Measurements from ENCODE around the gene SCAMP4. TPM values are rescaled to one million over a fixed set of nuclear protein-coding genes. Genes with fewer than 3 reads are reported as not detected.

SCAMP4 gene
- total RNA-seq, 1 experiment from 2014 or later, result 63.3 TPM

DNA sequence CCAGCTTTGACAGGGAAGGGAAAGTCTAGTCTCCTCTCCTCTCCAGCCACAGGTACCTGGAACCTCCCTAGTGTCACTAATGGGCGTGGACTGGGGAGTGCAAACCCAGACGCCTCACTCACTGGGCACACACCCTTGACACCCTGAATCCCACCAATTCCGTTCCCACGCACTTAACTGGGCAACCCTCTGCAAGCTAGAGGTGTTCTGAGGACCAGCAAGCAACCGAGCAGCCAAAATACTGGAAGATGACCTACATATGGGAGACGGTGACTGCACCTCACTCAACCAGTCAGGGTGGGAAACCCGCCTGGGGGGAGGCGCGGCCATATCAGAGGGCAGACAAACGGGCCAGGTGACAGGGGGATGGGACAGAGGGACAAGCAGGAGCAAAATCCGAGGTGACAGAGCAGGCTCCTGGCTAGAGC lies 20.9 kb upstream of the SCAMP4 start:
- no peak overlapping the region for H2AFZ ChIP-seq (ENCODE audit: low read depth, low read length, poor library complexity, severe bottlenecking)
- no peak for TF ChIP-seq POLR2A (IDR thresholded peaks at IDR 0.05; ENCODE audit: borderline replicate concordance, extremely low read depth, insufficient read depth, insufficient read length)
- TF ChIP-seq JUND (IDR thresholded peaks at IDR 0.05), result no peak
- no peak for TF ChIP-seq ELF1 (IDR thresholded peaks at IDR 0.05; ENCODE audit: borderline replicate concordance, low read depth)
- TF ChIP-seq POLR2AphosphoS5 (IDR thresholded peaks at IDR 0.05; ENCODE audit: low read depth, low read length), result no peak
- TF ChIP-seq TCF7L2 (IDR thresholded peaks at IDR 0.05; ENCODE audit: borderline replicate concordance, extremely low read depth, insufficient read depth, insufficient read length), result no peak
- TF ChIP-seq SP1 (IDR thresholded peaks at IDR 0.05; ENCODE audit: low read depth), result no peak
- no peaks in the 10 kb centered on the region for H3K9me3 ChIP-seq (ENCODE audit: control insufficient read depth in 1 of 2, insufficient read depth in 1 of 2, low read depth in 1 of 2, low read length in 2 of 2)
- peaks cover 10 to 30% of the 10 kb centered on the region in 2 experiments; a peak in 3 of 4 replicates for H3K4me1 ChIP-seq (ENCODE audit: control insufficient read depth in 1 of 2, insufficient read depth in 2 of 2, low read length in 2 of 2)
- RAD21 ChIA-PET (ENCODE audit: low non-redundant PET in 1 of 2, low total read pairs in 2 of 2, uncharacterized antibody in 2 of 2, unreplicated experiment in 2 of 2), result no interaction called here
- no TSS peak for BruUV-seq (replicated peaks)
- no peak for DNase-seq (ENCODE audit: low read depth, low spot score)
- no peaks in the 10 kb centered on the region for H4K20me1 ChIP-seq (ENCODE audit: insufficient read depth)
- intact Hi-C loops (cut with micrococcal nuclease), result no loop called here
- no peaks in the 10 kb centered on the region for H3K27me3 ChIP-seq (ENCODE audit: insufficient read depth, low read length)
- peak overlapping the region; percentile 94 to 97 for H3K4me3 ChIP-seq (replicated peaks in 1 of 2; ENCODE audit: low read depth in 1 of 2, low read length in 2 of 2)
- peak overlapping the region; percentile 94 for H3K9ac ChIP-seq (ENCODE audit: low read length)
- no peaks in the 10 kb centered on the region for H3K36me3 ChIP-seq (ENCODE audit: control insufficient read depth in 1 of 2, insufficient read depth in 2 of 2, low read length in 2 of 2)
- ATAC-seq, result peak; percentile 24; the same call in 1 of the 2 replicates
- H3K79me2 ChIP-seq (ENCODE audit: insufficient read depth, low read length), result peaks cover 44% of the 10 kb centered on the region
- POLR2A ChIA-PET, result no interaction called here
- H3K9me2 ChIP-seq (ENCODE audit: insufficient read depth), result no peaks in the 10 kb centered on the region
- peak overlapping the region; percentile 94 for H3K4me2 ChIP-seq (ENCODE audit: low read length)
- CTCF ChIA-PET, result no interaction called here
- H3K27ac ChIP-seq (ENCODE audit: low read depth, low read length), result peak overlapping the region; percentile 49; the same call in 1 of the 2 replicates

- Histone ChIP-seq H3K9ac (ENCODE audit: low read length) (peak overlapping the region; percentile 94), H3K79me2 (ENCODE audit: insufficient read depth, low read length) (peaks cover 44% of the 10 kb centered on the region), H3K4me1 (ENCODE audit: control insufficient read depth in 1 of 2, insufficient read depth in 2 of 2, low read length in 2 of 2) (peaks cover 10 to 30% of the 10 kb centered on the region in 2 experiments; a peak in 3 of 4 replicates), H3K9me3 (ENCODE audit: control insufficient read depth in 1 of 2, insufficient read depth in 1 of 2, low read depth in 1 of 2, low read length in 2 of 2) (no peaks in the 10 kb centered on the region), H3K27me3 (ENCODE audit: insufficient read depth, low read length) (no peaks in the 10 kb centered on the region), H3K4me2 (ENCODE audit: low read length) (peak overlapping the region; percentile 94), H3K4me3 (replicated peaks in 1 of 2; ENCODE audit: low read depth in 1 of 2, low read length in 2 of 2) (peak overlapping the region; percentile 94 to 97), H4K20me1 (ENCODE audit: insufficient read depth) (no peaks in the 10 kb centered on the region), H3K27ac (ENCODE audit: low read depth, low read length) (peak overlapping the region; percentile 49), H2AFZ (ENCODE audit: low read depth, low read length, poor library complexity, severe bottlenecking) (no peak overlapping the region), H3K9me2 (ENCODE audit: insufficient read depth) (no peaks in the 10 kb centered on the region), H3K36me3 (ENCODE audit: control insufficient read depth in 1 of 2, insufficient read depth in 2 of 2, low read length in 2 of 2) (no peaks in the 10 kb centered on the region)
- RAD21 ChIA-PET (ENCODE audit: low non-redundant PET in 1 of 2, low total read pairs in 2 of 2, uncharacterized antibody in 2 of 2, unreplicated experiment in 2 of 2), result no interaction called here
- TF ChIP-seq, protein P1, sequence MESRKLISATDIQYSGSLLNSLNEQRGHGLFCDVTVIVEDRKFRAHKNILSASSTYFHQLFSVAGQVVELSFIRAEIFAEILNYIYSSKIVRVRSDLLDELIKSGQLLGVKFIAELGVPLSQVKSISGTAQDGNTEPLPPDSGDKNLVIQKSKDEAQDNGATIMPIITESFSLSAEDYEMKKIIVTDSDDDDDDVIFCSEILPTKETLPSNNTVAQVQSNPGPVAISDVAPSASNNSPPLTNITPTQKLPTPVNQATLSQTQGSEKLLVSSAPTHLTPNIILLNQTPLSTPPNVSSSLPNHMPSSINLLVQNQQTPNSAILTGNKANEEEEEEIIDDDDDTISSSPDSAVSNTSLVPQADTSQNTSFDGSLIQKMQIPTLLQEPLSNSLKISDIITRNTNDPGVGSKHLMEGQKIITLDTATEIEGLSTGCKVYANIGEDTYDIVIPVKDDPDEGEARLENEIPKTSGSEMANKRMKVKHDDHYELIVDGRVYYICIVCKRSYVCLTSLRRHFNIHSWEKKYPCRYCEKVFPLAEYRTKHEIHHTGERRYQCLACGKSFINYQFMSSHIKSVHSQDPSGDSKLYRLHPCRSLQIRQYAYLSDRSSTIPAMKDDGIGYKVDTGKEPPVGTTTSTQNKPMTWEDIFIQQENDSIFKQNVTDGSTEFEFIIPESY (IDR thresholded peaks at IDR 0.05; ENCODE audit: extremely low read depth, insufficient replicate concordance, low read length), result no peak
- peak; percentile 78; the same call in 1 of the 2 replicates for TF ChIP-seq ZFX (IDR thresholded peaks at IDR 0.05)
- POLR2A ChIA-PET, result no interaction called here
- intact Hi-C loops (cut with micrococcal nuclease), result no loop called here
- ATAC-seq (peak; percentile 37), DNase-seq (ENCODE audit: low read depth, low spot score) (no peak)
- BruUV-seq (replicated peaks), result no TSS peak
- CTCF ChIA-PET, result interaction anchor here (1.1 kb wide), 1 partner anchor 20 kb away, joined by 5 read pairs; no protein-coding TSS in a partner anchor
These were observed 20.4 kb upstream of the SCAMP4 start for GRCh38 chr19:1884719-1885334.

Data from HCT116 (cell line).